Mesenchymal stem cell (in vitro differentiated cells and primary cell): Measurements from ENCODE around the gene ADAMTS13.

ENCODE experiments used
- DNase-seq: peaks from one replicate; pipeline ENCODE4 v3.0.0-alpha.2; 2013
- H2AFZ ChIP-seq: one replicate; pipeline ENCODE4 v1.6.1; 2013; ENCODE audit warnings: low read depth, mild to moderate bottlenecking, control low read depth, inconsistent platforms, low read length, moderate library complexity
- H2AK5ac ChIP-seq: 2 replicates; pipeline ENCODE4 v1.6.1; 2013; ENCODE audit warnings: low read length, moderate library complexity, mild to moderate bottlenecking, inconsistent platforms; ENCODE audit not compliant: severe bottlenecking
- H2BK120ac ChIP-seq: one replicate; pipeline ENCODE4 v1.6.1; 2013; ENCODE audit warnings: low read depth, mild to moderate bottlenecking, inconsistent platforms, low read length, moderate library complexity
- H2BK12ac ChIP-seq, 2 experiments: one replicate each; pipeline ENCODE4 v1.6.1; 2013; ENCODE audit warnings: inconsistent platforms in 2 of 2, low read length in 2 of 2, mild to moderate bottlenecking in 2 of 2, moderate library complexity in 2 of 2, control low read depth in 1 of 2
- H2BK15ac ChIP-seq: one replicate; pipeline ENCODE4 v1.6.1; 2013; ENCODE audit warnings: mild to moderate bottlenecking, low read depth, inconsistent platforms; ENCODE audit not compliant: poor library complexity, severe bottlenecking
- H2BK5ac ChIP-seq: 2 replicates; pipeline ENCODE4 v1.6.1; 2013; ENCODE audit warnings: low read depth, mild to moderate bottlenecking, low read length, control low read depth, inconsistent platforms; ENCODE audit not compliant: poor library complexity, severe bottlenecking
- H3K14ac ChIP-seq, 2 experiments: one replicate each; pipeline ENCODE4 v1.6.1; 2013; ENCODE audit warnings: inconsistent platforms in 2 of 2, low read length in 2 of 2, control low read depth in 1 of 2, mild to moderate bottlenecking in 1 of 2, moderate library complexity in 1 of 2
- H3K18ac ChIP-seq, 2 experiments: one replicate each; pipeline ENCODE4 v1.6.1; 2013; ENCODE audit warnings: inconsistent platforms in 2 of 2, low read length in 2 of 2, control low read depth in 1 of 2, low read depth in 1 of 2, mild to moderate bottlenecking in 1 of 2
- H3K23ac ChIP-seq, 2 experiments: one replicate each; pipeline ENCODE4 v1.6.1; 2013; ENCODE audit warnings: inconsistent platforms in 2 of 2, low read length in 2 of 2, mild to moderate bottlenecking in 2 of 2, moderate library complexity in 2 of 2, control low read depth in 1 of 2
- H3K27ac ChIP-seq: 2 replicates; pipeline ENCODE4 v1.5.1; 2013; ENCODE audit warnings: mild to moderate bottlenecking, moderate library complexity, low read length, control low read depth, inconsistent platforms; ENCODE audit not compliant: poor library complexity, severe bottlenecking
- H3K27me3 ChIP-seq, 2 experiments: 2 replicates each; pipeline versions ENCODE4 v1.6.1 to v1.7.0; 2013; ENCODE audit warnings: low read length in 2 of 2, mild to moderate bottlenecking in 2 of 2, moderate library complexity in 2 of 2, control low read depth in 1 of 2, inconsistent platforms in 1 of 2; ENCODE audit not compliant: control insufficient read depth in 1 of 2, insufficient read depth in 1 of 2
- H3K36me3 ChIP-seq, 2 experiments: 2 replicates each; pipeline versions ENCODE4 v1.6.1 to v1.7.0; 2013; ENCODE audit warnings: low read length in 2 of 2, control low read depth in 1 of 2, inconsistent platforms in 1 of 2, low read depth in 1 of 2, mild to moderate bottlenecking in 1 of 2; ENCODE audit not compliant: insufficient read depth in 2 of 2, control insufficient read depth in 1 of 2
- H3K4ac ChIP-seq, 2 experiments: one replicate each; pipeline ENCODE4 v1.6.1; 2013; ENCODE audit warnings: inconsistent platforms in 2 of 2, low read length in 2 of 2, mild to moderate bottlenecking in 2 of 2, moderate library complexity in 2 of 2, control low read depth in 1 of 2, low read depth in 1 of 2
- H3K4me1 ChIP-seq: 2 replicates; pipeline ENCODE4 v1.6.1; 2013; ENCODE audit warnings: low read depth, low read length, control low read depth; ENCODE audit not compliant: control insufficient read depth, insufficient read depth
- H3K4me2 ChIP-seq: 2 replicates; pipeline ENCODE4 v1.6.1; 2013; ENCODE audit warnings: low read length, mild to moderate bottlenecking, inconsistent platforms; ENCODE audit not compliant: poor library complexity, severe bottlenecking
- H3K4me3 ChIP-seq, 2 experiments: 2 replicates each; pipeline versions ENCODE4 v1.5.1 to v1.7.0; 2013; ENCODE audit warnings: low read length in 2 of 2, mild to moderate bottlenecking in 2 of 2, control low read depth in 1 of 2, low read depth in 1 of 2; ENCODE audit not compliant: insufficient read depth in 1 of 2
- H3K79me1 ChIP-seq: replicated peaks from 2 replicates; pipeline ENCODE4 v1.6.1; 2013; ENCODE audit warnings: mild to moderate bottlenecking, control low read depth, low read length, inconsistent platforms; ENCODE audit not compliant: poor library complexity, severe bottlenecking
- H3K9ac ChIP-seq: 2 replicates; pipeline ENCODE4 v1.7.0; 2013; ENCODE audit warnings: mild to moderate bottlenecking, low read length, moderate library complexity
- H3K9me3 ChIP-seq: 2 replicates; pipeline ENCODE4 v1.7.0; 2013; ENCODE audit warnings: mild to moderate bottlenecking, low read length; ENCODE audit not compliant: control insufficient read depth
- H4K8ac ChIP-seq: one replicate; pipeline ENCODE4 v1.6.1; 2013; ENCODE audit warnings: inconsistent platforms, mild to moderate bottlenecking, low read length, moderate library complexity
- H4K91ac ChIP-seq: one replicate; pipeline ENCODE4 v1.6.1; 2013; ENCODE audit warnings: mild to moderate bottlenecking, low read length, inconsistent platforms
- WGBS: methylation state at CpG from one replicate; pipeline ENCODE4 v1.1.7; 2013; ENCODE audit warnings: mixed read lengths; 5-methylcytosine and 5-hydroxymethylcytosine counted together

ADAMTS13 gene

GRCh38 chr9:133499132-133499891 is 77.1 kb downstream of the ADAMTS13 start:
- H3K27ac ChIP-seq, result no peak overlapping the region
- peaks cover 0 to 4% of the 10 kb centered on the region in 2 experiments for H3K36me3 ChIP-seq
- H3K4me1 ChIP-seq, result peaks cover 3% of the 10 kb centered on the region
- H4K8ac ChIP-seq, result no peak overlapping the region
- no peak overlapping the region for H3K4me2 ChIP-seq
- peak overlapping the region; percentile 37 for H2BK15ac ChIP-seq
- H2BK120ac ChIP-seq, result no peak overlapping the region
- peaks cover 38 to 62% of the 10 kb centered on the region in 2 experiments for H3K27me3 ChIP-seq
- 45% methylated on average over 19 of the region's 19 CpGs for WGBS
- H3K23ac ChIP-seq, result no peak overlapping the region
- DNase-seq, result peak; percentile 40
- H3K4me3 ChIP-seq, result no peak overlapping the region
- H3K4ac ChIP-seq, result no peak overlapping the region
- peak overlapping the region; percentile 48 for H2AFZ ChIP-seq
- H3K9ac ChIP-seq, result no peak overlapping the region
- H2AK5ac ChIP-seq, result no peak overlapping the region
- no peaks in the 10 kb centered on the region for H3K79me1 ChIP-seq
- H4K91ac ChIP-seq, result no peak overlapping the region
- H3K9me3 ChIP-seq, result peaks cover 21% of the 10 kb centered on the region
- no peak overlapping the region for H3K18ac ChIP-seq
- no peak overlapping the region for H3K14ac ChIP-seq
- H2BK12ac ChIP-seq, result no peak overlapping the region
- H2BK5ac ChIP-seq, result no peak overlapping the region

- H3K36me3 ChIP-seq, result peaks cover 0 to 4% of the 10 kb centered on the region in 2 experiments
- no peak overlapping the region for H2BK120ac ChIP-seq
- no peak overlapping the region for H2AFZ ChIP-seq
- no peak overlapping the region for H3K23ac ChIP-seq
- peaks cover 21% of the 10 kb centered on the region for H3K9me3 ChIP-seq
- no peak overlapping the region for H4K91ac ChIP-seq
- no peak for DNase-seq
- no peak overlapping the region for H3K14ac ChIP-seq
- H3K79me1 ChIP-seq, result no peaks in the 10 kb centered on the region
- H2BK5ac ChIP-seq, result no peak overlapping the region
- H3K27ac ChIP-seq, result no peak overlapping the region
- no peak overlapping the region for H3K18ac ChIP-seq
- no peak overlapping the region for H3K4me2 ChIP-seq
- H3K9ac ChIP-seq, result no peak overlapping the region
- no peak overlapping the region for H2BK12ac ChIP-seq
- peak overlapping the region; percentile 37 for H2BK15ac ChIP-seq
- H3K4ac ChIP-seq, result no peak overlapping the region
- peaks cover 3% of the 10 kb centered on the region for H3K4me1 ChIP-seq
- peaks cover 38 to 56% of the 10 kb centered on the region in 2 experiments for H3K27me3 ChIP-seq
- no peak overlapping the region for H3K4me3 ChIP-seq
- 85% methylated on average over 12 of the region's 12 CpGs for WGBS
- no peak overlapping the region for H4K8ac ChIP-seq
- no peak overlapping the region for H2AK5ac ChIP-seq
Observed at GRCh38 chr9:133499892-133500270, 77.7 kb downstream of the ADAMTS13 start.

DNA sequence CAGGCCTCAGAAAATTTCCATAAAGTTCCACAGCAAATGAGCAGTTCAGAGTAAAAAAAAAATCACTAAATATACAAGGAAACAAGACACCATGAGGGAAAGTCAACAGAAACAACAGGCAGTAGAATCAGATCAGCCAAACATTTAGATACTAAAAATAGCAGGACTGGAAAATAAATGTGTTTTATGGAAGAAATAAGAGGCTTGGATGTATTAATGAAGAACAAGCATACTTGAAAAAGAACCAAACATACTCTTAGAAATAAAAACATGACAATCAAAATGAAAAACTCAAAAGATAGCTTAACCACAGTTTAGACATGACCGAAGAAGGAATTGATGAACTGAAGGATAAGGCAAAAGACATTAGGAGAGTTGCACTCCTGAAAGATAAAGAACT is 79.9 kb downstream of the ADAMTS13 start:
- H2BK15ac ChIP-seq, result no peak overlapping the region
- no peak overlapping the region for H3K14ac ChIP-seq
- no peak overlapping the region for H3K27ac ChIP-seq
- H3K36me3 ChIP-seq, result no peaks in the 10 kb centered on the region
- H3K4ac ChIP-seq, result no peak overlapping the region
- no peak overlapping the region for H3K9ac ChIP-seq
- no peak overlapping the region for H2AK5ac ChIP-seq
- H3K4me3 ChIP-seq, result no peak overlapping the region
- H2AFZ ChIP-seq, result no peak overlapping the region
- H3K18ac ChIP-seq, result no peak overlapping the region
- H2BK12ac ChIP-seq, result no peak overlapping the region
- H3K4me2 ChIP-seq, result no peak overlapping the region
- H3K9me3 ChIP-seq, result peaks cover 21% of the 10 kb centered on the region
- 90% methylated on average over 1 of the region's 1 CpG for WGBS
- no peak overlapping the region for H4K91ac ChIP-seq
- peaks cover 28 to 35% of the 10 kb centered on the region in 2 experiments for H3K27me3 ChIP-seq
- H3K23ac ChIP-seq, result no peak overlapping the region
- no peak overlapping the region for H2BK5ac ChIP-seq
- no peak for DNase-seq
- H3K4me1 ChIP-seq, result peaks cover 21% of the 10 kb centered on the region
- H3K79me1 ChIP-seq, result no peaks in the 10 kb centered on the region
- no peak overlapping the region for H2BK120ac ChIP-seq
- H4K8ac ChIP-seq, result no peak overlapping the region

GRCh38 chr9:133505186-133505830 is 83.1 kb downstream of the ADAMTS13 start:
- Histone ChIP-seq H3K27me3 (peaks cover 5 to 14% of the 10 kb centered on the region in 2 experiments), H3K4me3 (peak overlapping the region in 1 of 2 experiments; percentile 42), H3K18ac (peak overlapping the region in 1 of 2 experiments; percentile 69), H3K27ac (no peak overlapping the region), H3K79me1 (no peaks in the 10 kb centered on the region), H3K9me3 (peaks cover 21% of the 10 kb centered on the region), H2BK12ac (peak overlapping the region in 1 of 2 experiments; percentile 37), H2AFZ (no peak overlapping the region), H4K91ac (no peak overlapping the region), H3K23ac (no peak overlapping the region), H3K4ac (no peak overlapping the region), H2BK5ac (no peak overlapping the region), H2BK15ac (no peak overlapping the region), H3K9ac (peak overlapping the region; percentile 77), H3K14ac (no peak overlapping the region), H3K4me1 (peaks cover 37% of the 10 kb centered on the region), H4K8ac (no peak overlapping the region), H2AK5ac (no peak overlapping the region), H2BK120ac (no peak overlapping the region), H3K4me2 (no peak overlapping the region), H3K36me3 (no peaks in the 10 kb centered on the region)
- 96% methylated on average over 12 of the region's 13 CpGs for WGBS
- peak; percentile 24 for DNase-seq
